Ascending aorta (tissue), 2 donors: ENCODE data around the gene FBXO34. TPM values are rescaled to one million over a fixed set of nuclear protein-coding genes. Genes with fewer than 3 reads are reported as not detected.

ENCODE experiments used
- DNase-seq, 2 donors: peaks; one replicate each; pipeline ENCODE4 v3.0.0-alpha.2; 2019; ENCODE audit warnings: low spot score in 2 of 2
- H3K27ac ChIP-seq, 2 donors: fragments of 200-600 bp; sonication (generic); one replicate each; pipeline ENCODE4 v1.5.1; 2016 to 2017; ENCODE audit warnings: mild to moderate bottlenecking in 1 of 2
- H3K27me3 ChIP-seq: fragments of 200-600 bp; sonication (generic); one replicate; pipeline ENCODE4 v1.5.1; 2017
- H3K36me3 ChIP-seq, 2 donors: fragments of 200-600 bp; sonication (generic); one replicate each; pipeline ENCODE4 v1.5.1; 2016
- H3K4me1 ChIP-seq, 2 donors: fragments of 200-600 bp; sonication (generic); one replicate each; pipeline ENCODE4 v1.5.1; 2016 to 2017; ENCODE audit warnings: mild to moderate bottlenecking in 1 of 2
- H3K4me3 ChIP-seq, 2 donors: fragments of 200-600 bp; sonication (generic); one replicate each; pipeline ENCODE4 v1.5.1; 2016 to 2017; ENCODE audit warnings: mild to moderate bottlenecking in 1 of 2
- H3K9me3 ChIP-seq, 2 donors: fragments of 200-600 bp; sonication (generic); one replicate each; pipeline ENCODE4 v1.5.1; 2016
- intact Hi-C: fragments of 100-400 bp; cut with DNase I; formaldehyde crosslinking; loops from one replicate; pipeline ENCODE4 v1.15.1; 2023
- total RNA-seq: library from RNA; depleted of rRNA; stranded (reverse); fragments of >200 nt; gene quantifications from one replicate; pipeline ENCODE4 v1.1.0, GENCODE V29; 2016
- TF ChIP-seq, protein P1 (sequence below), 3 experiments: fragments of 200-600 bp in 2 of 3; fragments of 450-650 bp in 1 of 3; sonication (generic) in 2 of 3; IDR thresholded peaks; one replicate each; pipeline ENCODE4 v1.5.1; 2016 to 2019; ENCODE audit warnings: antibody characterized with exemption in 3 of 3, mild to moderate bottlenecking in 1 of 3, moderate library complexity in 1 of 3

Gene FBXO34
- total RNA-seq, 1 donor from 2014 or later, result 18.0 TPM

DNA sequence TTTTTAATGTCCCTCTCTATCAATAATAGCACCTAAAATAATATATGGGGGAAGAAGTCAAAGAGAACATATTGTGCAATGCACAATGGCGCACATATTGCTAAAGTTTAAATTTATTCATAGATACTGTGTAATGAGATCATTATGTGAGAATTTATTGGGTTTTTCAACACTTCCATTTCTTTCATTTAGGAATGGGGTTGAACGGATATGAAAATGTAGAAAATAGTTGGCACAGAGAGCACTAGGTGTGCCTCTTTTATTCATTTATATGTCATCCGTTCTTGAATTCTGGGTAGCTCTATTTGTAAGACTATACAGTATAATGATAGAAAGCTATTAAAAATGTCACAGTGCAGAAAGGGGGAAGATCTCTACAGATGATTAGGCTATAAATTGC, 76.5 kb downstream of the FBXO34 start:
- TF ChIP-seq, protein P1, sequence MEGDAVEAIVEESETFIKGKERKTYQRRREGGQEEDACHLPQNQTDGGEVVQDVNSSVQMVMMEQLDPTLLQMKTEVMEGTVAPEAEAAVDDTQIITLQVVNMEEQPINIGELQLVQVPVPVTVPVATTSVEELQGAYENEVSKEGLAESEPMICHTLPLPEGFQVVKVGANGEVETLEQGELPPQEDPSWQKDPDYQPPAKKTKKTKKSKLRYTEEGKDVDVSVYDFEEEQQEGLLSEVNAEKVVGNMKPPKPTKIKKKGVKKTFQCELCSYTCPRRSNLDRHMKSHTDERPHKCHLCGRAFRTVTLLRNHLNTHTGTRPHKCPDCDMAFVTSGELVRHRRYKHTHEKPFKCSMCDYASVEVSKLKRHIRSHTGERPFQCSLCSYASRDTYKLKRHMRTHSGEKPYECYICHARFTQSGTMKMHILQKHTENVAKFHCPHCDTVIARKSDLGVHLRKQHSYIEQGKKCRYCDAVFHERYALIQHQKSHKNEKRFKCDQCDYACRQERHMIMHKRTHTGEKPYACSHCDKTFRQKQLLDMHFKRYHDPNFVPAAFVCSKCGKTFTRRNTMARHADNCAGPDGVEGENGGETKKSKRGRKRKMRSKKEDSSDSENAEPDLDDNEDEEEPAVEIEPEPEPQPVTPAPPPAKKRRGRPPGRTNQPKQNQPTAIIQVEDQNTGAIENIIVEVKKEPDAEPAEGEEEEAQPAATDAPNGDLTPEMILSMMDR (IDR thresholded peaks at IDR 0.05), result no peak
- no peak overlapping the region for H3K27ac ChIP-seq
- no peaks in the 10 kb centered on the region for H3K27me3 ChIP-seq
- DNase-seq, result no peak
- intact Hi-C loops, result no loop called here
- no peaks in the 10 kb centered on the region for H3K4me1 ChIP-seq
- peaks cover 20 to 26% of the 10 kb centered on the region in 2 donors for H3K36me3 ChIP-seq
- H3K4me3 ChIP-seq, result no peak overlapping the region
- no peaks in the 10 kb centered on the region for H3K9me3 ChIP-seq

DNA sequence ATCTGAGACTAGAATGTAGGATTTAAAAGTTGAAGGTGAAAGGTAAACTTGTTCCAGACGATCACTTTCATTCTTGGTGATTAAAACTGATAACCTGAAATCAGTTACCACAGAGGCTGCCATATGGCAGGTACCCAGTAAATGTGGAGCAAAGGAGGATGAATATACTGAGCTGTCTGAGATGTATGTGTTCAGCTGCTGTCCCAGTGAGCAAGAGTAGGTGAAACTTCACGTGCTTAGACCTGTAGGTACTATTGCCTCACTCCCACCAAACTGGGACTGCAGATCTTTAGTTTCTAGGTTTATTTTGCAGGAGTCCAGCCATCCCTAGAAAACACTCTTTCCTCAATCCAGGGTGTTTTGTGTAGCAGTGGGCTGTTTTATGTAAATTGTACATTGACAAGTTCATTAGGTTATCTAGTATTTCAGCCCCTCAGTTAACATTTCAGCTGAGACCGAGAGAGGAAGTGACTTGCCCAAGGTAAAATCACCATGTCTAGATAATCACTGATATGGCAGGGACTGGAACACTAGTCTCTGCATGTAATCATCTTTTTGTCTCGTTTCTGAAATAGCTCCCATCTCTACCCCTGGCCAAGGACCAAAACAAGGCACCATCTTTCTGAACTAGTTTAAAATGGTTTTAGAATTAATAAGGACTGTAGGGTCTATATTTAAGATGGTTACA, 77.7 kb downstream of the FBXO34 start:
- Histone ChIP-seq H3K4me1 (no peaks in the 10 kb centered on the region), H3K27ac (no peak overlapping the region), H3K4me3 (no peak overlapping the region), H3K9me3 (no peaks in the 10 kb centered on the region), H3K27me3 (no peaks in the 10 kb centered on the region), H3K36me3 (peaks cover 20 to 27% of the 10 kb centered on the region in 2 donors)
- TF ChIP-seq, protein P1 (IDR thresholded peaks at IDR 0.05), result no peak
- DNase-seq, result no peak
- intact Hi-C loops, result no loop called here

DNA sequence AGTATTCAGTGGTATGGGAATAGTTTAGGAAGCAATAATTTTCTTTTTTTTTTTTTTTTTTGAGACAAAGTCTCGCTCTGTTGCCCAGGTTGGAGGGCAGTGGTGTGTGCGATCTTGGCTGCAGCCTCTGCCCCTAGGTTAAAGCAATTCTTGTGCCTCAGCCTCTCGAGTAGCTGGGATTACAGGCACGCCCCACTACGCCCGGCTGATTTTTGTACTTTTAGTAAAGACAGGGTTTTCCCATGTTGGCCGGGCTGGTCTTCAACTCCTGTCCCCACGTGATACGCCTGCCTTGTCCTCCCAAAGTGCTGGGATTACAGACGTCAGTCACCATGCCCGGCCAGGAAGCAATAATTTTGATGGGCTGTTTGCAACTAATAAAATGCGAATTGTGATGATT, 78.3 kb downstream of the FBXO34 start:
- TF ChIP-seq, protein P1 (IDR thresholded peaks at IDR 0.05), result no peak
- intact Hi-C loops, result no loop called here
- H3K27me3 ChIP-seq, result no peaks in the 10 kb centered on the region

DNA sequence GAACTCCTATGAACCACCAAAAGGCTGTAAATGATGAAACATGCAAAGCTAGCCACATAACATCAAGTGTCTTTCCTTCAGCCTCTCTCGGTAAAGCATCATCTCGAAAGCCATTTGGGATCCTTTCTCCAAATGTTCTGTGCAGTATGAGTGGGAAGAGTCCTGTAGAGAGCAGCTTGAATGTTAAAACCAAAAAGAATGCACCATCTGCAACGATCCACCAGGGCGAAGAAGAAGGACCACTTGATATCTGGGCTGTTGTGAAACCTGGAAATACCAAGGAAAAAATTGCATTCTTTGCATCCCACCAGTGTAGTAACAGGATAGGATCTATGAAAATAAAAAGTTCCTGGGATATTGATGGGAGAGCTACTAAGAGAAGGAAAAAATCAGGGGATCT, 79.2 kb downstream of the FBXO34 start:
- intact Hi-C loops, result loop anchor here (5.0 kb wide), 1 partner anchor 138 kb away; no protein-coding TSS in a partner anchor
- no peak for DNase-seq
- H3K27me3 ChIP-seq, result no peaks in the 10 kb centered on the region
- H3K27ac ChIP-seq, result no peak overlapping the region
- TF ChIP-seq, protein P1 (IDR thresholded peaks at IDR 0.05), result no peak
- no peaks in the 10 kb centered on the region for H3K4me1 ChIP-seq
- H3K4me3 ChIP-seq, result no peak overlapping the region
- H3K9me3 ChIP-seq, result no peaks in the 10 kb centered on the region
- H3K36me3 ChIP-seq, result peaks cover 25 to 34% of the 10 kb centered on the region in 2 donors

More for the DNA sequence above, 78.3 kb downstream of the FBXO34 start:
- H3K4me1 ChIP-seq, result no peaks in the 10 kb centered on the region
- H3K36me3 ChIP-seq, result peaks cover 20 to 27% of the 10 kb centered on the region in 2 donors
- H3K9me3 ChIP-seq, result no peaks in the 10 kb centered on the region
- no peak overlapping the region for H3K4me3 ChIP-seq
- no peak for DNase-seq
- H3K27ac ChIP-seq, result no peak overlapping the region

DNA sequence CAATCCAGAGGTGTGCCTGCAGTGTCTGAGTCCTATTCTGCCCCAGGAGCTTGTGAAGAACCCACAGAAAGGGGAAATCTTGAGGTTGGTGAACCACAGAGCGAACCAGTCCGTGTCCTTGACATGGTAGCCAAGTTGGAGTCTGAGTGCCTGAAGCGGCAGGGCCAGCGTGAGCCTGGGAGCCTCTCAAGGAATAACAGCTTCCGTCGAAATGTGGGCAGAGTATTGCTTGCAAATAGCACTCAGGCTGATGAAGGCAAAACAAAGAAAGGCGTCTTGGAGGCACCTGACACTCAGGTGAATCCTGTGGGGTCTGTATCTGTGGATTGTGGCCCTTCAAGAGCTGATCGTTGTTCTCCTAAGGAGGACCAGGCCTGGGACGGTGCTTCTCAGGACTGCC, 79.9 kb downstream of the FBXO34 start:
- TF ChIP-seq, protein P1 (IDR thresholded peaks at IDR 0.05), result no peak
- H3K27me3 ChIP-seq, result no peaks in the 10 kb centered on the region
- H3K36me3 ChIP-seq, result peaks cover 27 to 35% of the 10 kb centered on the region in 2 donors
- no peak overlapping the region for H3K4me3 ChIP-seq
- DNase-seq, result no peak
- no peaks in the 10 kb centered on the region for H3K9me3 ChIP-seq
- no peaks in the 10 kb centered on the region for H3K4me1 ChIP-seq
- intact Hi-C loops, result loop anchor here (5.0 kb wide), 1 partner anchor 139 kb away; no protein-coding TSS in a partner anchor
- H3K27ac ChIP-seq, result no peak overlapping the region
